Right lobe of liver (tissue), 6 donors: ENCODE data around the gene NPSR1. TPM values are rescaled to one million over a fixed set of nuclear protein-coding genes. Genes with fewer than 3 reads are reported as not detected.

Source experiments
- ATAC-seq, 4 donors: fragments of 200-7000 bp; cut with Tn5 transposase; one replicate each; pipeline ENCODE4 v1.9.1; 2020; ENCODE audit warnings: mild to moderate bottlenecking in 4 of 4, moderate library complexity in 4 of 4
- DNase-seq, 3 donors: peaks; one replicate each; pipeline ENCODE4 v3.0.0-alpha.2; 2020
- H3K27ac ChIP-seq, 3 donors: fragments of 200-600 bp; one replicate each; pipeline ENCODE4 v1.8.0; 2022
- H3K27me3 ChIP-seq, 2 donors: fragments of 200-600 bp; one replicate each; pipeline ENCODE4 v1.8.0; 2022
- H3K36me3 ChIP-seq, 4 donors: fragments of 200-600 bp; sonication (generic) in 1 of 4; one replicate each; pipeline versions ENCODE4 v1.5.1 to v1.8.0; 2017 to 2022; ENCODE audit warnings: control low read depth in 1 of 4
- H3K4me1 ChIP-seq, 4 donors: fragments of 200-600 bp; sonication (generic) in 1 of 4; one replicate each; pipeline versions ENCODE4 v1.5.1 to v1.8.0; 2017 to 2022; ENCODE audit warnings: control low read depth in 1 of 4
- H3K4me3 ChIP-seq, 3 donors: fragments of 200-600 bp; one replicate each; pipeline ENCODE4 v1.8.0; 2022
- H3K9me3 ChIP-seq, 4 donors: fragments of 200-600 bp; sonication (generic) in 1 of 4; one replicate each; pipeline versions ENCODE4 v1.5.1 to v1.8.0; 2017 to 2022; ENCODE audit warnings: control low read depth in 1 of 4
- CTCF ChIP-seq, 4 donors: fragments of 200-600 bp in 3 of 4; fragments of 450-650 bp in 1 of 4; IDR thresholded peaks; one replicate each; pipeline versions ENCODE4 v1.5.1 to v1.8.0; 2016 to 2022; ENCODE audit warnings: antibody characterized with exemption in 4 of 4, mild to moderate bottlenecking in 2 of 4
- POLR2A ChIP-seq: fragments of 450-650 bp; IDR thresholded peaks from one replicate; pipeline ENCODE4 v1.6.1; 2017; ENCODE audit warnings: antibody characterized with exemption, mild to moderate bottlenecking
- WGBS: methylation state at CpG from one replicate; pipeline ENCODE4 v1.1.6; 2018; ENCODE audit warnings: low coverage, low lambda C conversion rate; ENCODE audit not compliant: insufficient coverage; ENCODE audit errors: missing lambda C conversion rate; 5-methylcytosine and 5-hydroxymethylcytosine counted together
- intact Hi-C, 2 donors: fragments of 100-400 bp; cut with DNase I; formaldehyde crosslinking; loops; one replicate each; pipeline versions ENCODE4 v1.11.2 to v1.14.1; 2022
- total RNA-seq, 6 experiments: library from RNA; depleted of rRNA in 2 of 6; stranded (reverse); fragments of >200 nt in 2 of 6; fragmentation: NEBNext Ultra II Directional in 3 of 6; extraction: Animal tissue kit (Norgen Biotek cat#: 25700) in 3 of 6; gene quantifications; one replicate each; pipeline versions ENCODE4 v1.1.0 to v1.2.4, GENCODE V29; 2016 to 2023
- donor health status: DM: no; HTN: yes; CAD: no.
- donor health status: DM: no; HTN: no; CAD: no.
- donor health status: DM: no; HTN: no; CAD: no.
- donor health status: DM: no; HTN: yes; CAD: no.
- donor health status: DM: no; HTN: yes; CAD: no.

The NPSR1 gene
- total RNA-seq, 6 experiments from 2014 or later: not detected

- H3K27me3 ChIP-seq: no peaks in the 10 kb centered on the region
- no peaks in the 10 kb centered on the region for H3K36me3 ChIP-seq
- DNase-seq (no peak), ATAC-seq (peak in 2 of 4 donors; percentile 79)
- 38% methylated on average over 1 of the region's 1 CpG for WGBS
- no peaks in the 10 kb centered on the region for H3K9me3 ChIP-seq
- no peaks in the 10 kb centered on the region for H3K4me1 ChIP-seq
- no peak overlapping the region for H3K27ac ChIP-seq
- no peak overlapping the region for H3K4me3 ChIP-seq
- TF ChIP-seq POLR2A (no peak), CTCF (IDR thresholded peaks at IDR 0.05) (no peak)
- intact Hi-C loops: loop anchor here in 1 of 2 donors (10.0 kb wide), 1 partner anchor 83 kb away; no protein-coding TSS in a partner anchor
These were observed 100.1 kb downstream of the NPSR1 start for GRCh38 chr7:34758111-34758601.

DNA sequence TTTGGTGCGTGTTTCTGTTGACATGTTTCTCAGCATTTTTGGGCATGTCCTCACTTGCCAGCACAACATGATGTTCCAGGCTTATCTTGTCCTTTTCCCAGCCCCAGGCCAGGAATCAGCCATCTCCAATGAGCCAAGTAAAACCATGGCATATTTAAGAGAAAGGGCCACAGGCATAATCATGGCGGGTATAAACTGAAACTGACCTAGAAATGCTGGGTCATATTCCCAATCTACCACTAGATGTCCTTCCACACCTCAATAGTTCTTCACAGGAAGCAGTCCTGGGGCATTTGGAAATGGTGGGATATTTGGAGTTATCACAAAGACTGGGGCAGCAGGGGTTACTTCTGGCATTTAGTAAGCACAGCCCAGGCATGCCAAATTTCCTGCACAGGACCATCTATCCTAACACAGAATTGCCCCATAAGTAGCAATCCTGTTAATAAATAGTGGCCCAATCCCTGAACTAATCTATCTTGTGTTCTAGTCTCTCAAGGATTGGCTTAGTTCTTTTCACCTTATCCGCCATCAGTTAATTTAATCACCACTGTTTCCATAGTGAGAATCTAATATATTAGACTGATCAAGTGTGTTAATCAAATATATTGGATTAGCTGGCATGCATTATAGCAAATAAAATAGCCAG is 101.6 kb downstream of the NPSR1 start:
- intact Hi-C loops: loop anchor here in 1 of 2 donors (10.0 kb wide), 1 partner anchor 85 kb away; no protein-coding TSS in a partner anchor
- no peak overlapping the region for H3K27ac ChIP-seq
- no peaks in the 10 kb centered on the region for H3K36me3 ChIP-seq
- no peak for TF ChIP-seq POLR2A
- peak; percentile 47 to 58 (median 51) for TF ChIP-seq CTCF (IDR thresholded peaks at IDR 0.05)
- H3K4me1 ChIP-seq: no peaks in the 10 kb centered on the region
- H3K4me3 ChIP-seq: no peak overlapping the region
- DNase-seq (no peak), ATAC-seq (peak; percentile 49 to 77 (median 76))
- 72% methylated on average over 3 of the region's 3 CpGs for WGBS
- no peaks in the 10 kb centered on the region for H3K27me3 ChIP-seq
- H3K9me3 ChIP-seq: no peaks in the 10 kb centered on the region

GRCh38 chr7:34760271-34760670 is 102.3 kb downstream of the NPSR1 start:
- WGBS: 77% methylated on average over 2 of the region's 2 CpGs
- H3K27ac ChIP-seq: no peak overlapping the region
- TF ChIP-seq CTCF (IDR thresholded peaks at IDR 0.05): no peak
- no peak for TF ChIP-seq POLR2A
- H3K27me3 ChIP-seq: no peaks in the 10 kb centered on the region
- no peak overlapping the region for H3K4me3 ChIP-seq
- H3K36me3 ChIP-seq: no peaks in the 10 kb centered on the region
- ATAC-seq (no peak), DNase-seq (no peak)
- intact Hi-C loops: no loop called here
- H3K9me3 ChIP-seq: no peaks in the 10 kb centered on the region
- H3K4me1 ChIP-seq: no peaks in the 10 kb centered on the region

DNA sequence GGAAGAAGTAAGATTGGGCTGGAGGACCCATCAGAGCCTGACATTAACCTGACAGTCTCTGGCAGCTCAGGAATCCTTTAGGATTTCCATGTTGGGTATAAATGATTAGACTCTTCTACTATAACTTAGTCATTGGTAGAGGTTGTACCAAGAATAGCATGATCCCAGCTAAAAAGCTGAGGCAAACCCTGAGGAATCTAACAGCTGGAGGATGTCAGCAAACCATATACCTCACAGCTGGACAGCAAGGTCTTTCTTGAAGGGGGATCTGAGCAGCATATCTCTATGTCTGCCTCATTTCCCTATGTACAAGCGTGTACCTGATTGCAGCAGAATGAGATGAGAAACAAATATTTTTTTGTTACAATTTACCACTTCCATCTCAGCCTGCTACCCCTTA is 103.2 kb downstream of the NPSR1 start:
- intact Hi-C loops: no loop called here
- no peaks in the 10 kb centered on the region for H3K9me3 ChIP-seq
- DNase-seq (no peak), ATAC-seq (no peak)
- no peak overlapping the region for H3K27ac ChIP-seq
- TF ChIP-seq POLR2A: no peak
- TF ChIP-seq CTCF (IDR thresholded peaks at IDR 0.05): no peak
- H3K4me1 ChIP-seq: no peaks in the 10 kb centered on the region
- no peak overlapping the region for H3K4me3 ChIP-seq
- no peaks in the 10 kb centered on the region for H3K27me3 ChIP-seq
- no peaks in the 10 kb centered on the region for H3K36me3 ChIP-seq
- WGBS: 89% methylated on average over 1 of the region's 1 CpG
